Activated T-helper 2 cell treated with anti-CD3 and anti-CD28 coated beads, Interferon-gamma antibody, Interleukin-2, Interleukin-4, amounts not matched to agents 10 μg/mL and 5 μg/mL and 100 μg/mL, durations not matched to agents 14 hours and 24 hours and 36 hours (primary cell): Measurements from ENCODE around the gene RIN3. TPM values are rescaled to one million over a fixed set of nuclear protein-coding genes. Genes with fewer than 3 reads are reported as not detected.
A peak's percentile ranks its signal among the peaks of the same experiment; 100 is the strongest.

Experiments used
- DNase-seq: peaks from one replicate; pipeline ENCODE4 v3.0.0; 2021; ENCODE audit warnings: low spot score
- H3K27ac Mint-ChIP-seq: one replicate; pipeline ENCODE4 v1.8.0; 2021; ENCODE audit warnings: mixed read lengths
- H3K27me3 Mint-ChIP-seq: one replicate; pipeline ENCODE4 v1.8.0; 2021; ENCODE audit warnings: low read depth, mixed read lengths
- H3K36me3 Mint-ChIP-seq: one replicate; pipeline ENCODE4 v1.8.0; 2021; ENCODE audit warnings: low read depth, mixed read lengths
- H3K4me1 Mint-ChIP-seq: one replicate; pipeline ENCODE4 v1.8.0; 2021; ENCODE audit warnings: low read depth, mixed read lengths
- H3K4me3 Mint-ChIP-seq: one replicate; pipeline ENCODE4 v1.8.0; 2021; ENCODE audit warnings: low read depth, mild to moderate bottlenecking, moderate library complexity, mixed read lengths
- H3K9me3 Mint-ChIP-seq: one replicate; pipeline ENCODE4 v1.8.0; 2021; ENCODE audit warnings: mixed read lengths
- intact Hi-C: fragments of 100-400 bp; cut with micrococcal nuclease; formaldehyde crosslinking; loops from one replicate; pipeline ENCODE4 v1.15.1; 2023
- total RNA-seq: library from RNA; stranded (reverse); gene quantifications from 2 replicates; pipeline ENCODE4 v1.2.3, GENCODE V29; 2022

RIN3 gene
- total RNA-seq, 1 donor from 2014 or later = 21.1 TPM

DNA sequence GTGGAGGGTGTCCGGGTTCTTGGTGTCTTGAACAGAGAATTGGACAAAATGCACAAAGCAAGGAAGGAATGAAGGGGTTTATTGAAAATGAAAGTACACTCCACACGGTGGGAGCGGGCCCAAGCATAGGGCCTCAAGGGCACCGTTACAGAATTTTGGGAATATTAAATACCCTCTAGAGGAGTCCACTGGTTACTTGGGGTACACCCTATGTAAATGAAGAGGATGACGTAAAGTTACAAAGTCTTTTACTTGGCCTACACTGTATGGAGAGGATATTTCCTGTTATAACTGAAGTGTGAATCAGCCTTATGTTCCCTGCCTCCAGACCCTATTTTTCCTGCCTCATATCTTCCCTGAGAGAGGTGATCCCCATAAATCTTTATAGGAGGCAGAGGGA lies 102.6 kb downstream of the RIN3 start:
- H3K4me1 Mint-ChIP-seq = peaks cover 28% of the 10 kb centered on the region
- H3K27ac Mint-ChIP-seq = peak overlapping the region; percentile 39

DNA sequence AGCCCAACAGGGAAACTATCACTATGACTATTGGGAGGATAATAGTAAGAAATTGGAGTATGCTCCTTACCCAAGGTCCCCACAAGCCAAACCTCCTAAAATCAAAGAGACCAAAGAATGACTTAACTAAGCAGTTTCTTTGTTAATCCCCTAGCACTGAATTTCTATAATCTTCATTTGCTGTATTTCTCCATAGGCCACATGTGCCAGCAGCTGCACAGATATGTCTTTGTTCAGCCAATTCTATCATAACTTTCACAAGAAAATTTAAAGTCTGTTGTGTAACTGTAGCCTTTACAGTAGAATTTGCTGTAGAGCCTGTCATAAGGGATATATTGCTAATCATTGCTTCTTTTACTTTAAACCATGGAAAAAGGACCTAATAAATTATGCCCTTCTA lies 104.0 kb downstream of the RIN3 start:
- Mint-ChIP-seq H3K4me1 (peaks cover 25% of the 10 kb centered on the region), H3K27ac (no peak overlapping the region), H3K36me3 (peaks cover 15% of the 10 kb centered on the region), H3K4me3 (no peak overlapping the region), H3K9me3 (peaks cover 19% of the 10 kb centered on the region), H3K27me3 (no peaks in the 10 kb centered on the region)
- DNase-seq = no peak
- intact Hi-C loops = no loop called here

More for the DNA sequence above, 102.6 kb downstream of the RIN3 start:
- Mint-ChIP-seq H3K4me3 (peak overlapping the region; percentile 15), H3K9me3 (peaks cover 11% of the 10 kb centered on the region), H3K36me3 (peaks cover 11% of the 10 kb centered on the region), H3K27me3 (no peaks in the 10 kb centered on the region)
- no peak for DNase-seq
- intact Hi-C loops = no loop called here

- H3K27ac Mint-ChIP-seq = no peak overlapping the region
- intact Hi-C loops = no loop called here
Observed at GRCh38 chr14:92619671-92620456, 106.3 kb downstream of the RIN3 start.

DNA sequence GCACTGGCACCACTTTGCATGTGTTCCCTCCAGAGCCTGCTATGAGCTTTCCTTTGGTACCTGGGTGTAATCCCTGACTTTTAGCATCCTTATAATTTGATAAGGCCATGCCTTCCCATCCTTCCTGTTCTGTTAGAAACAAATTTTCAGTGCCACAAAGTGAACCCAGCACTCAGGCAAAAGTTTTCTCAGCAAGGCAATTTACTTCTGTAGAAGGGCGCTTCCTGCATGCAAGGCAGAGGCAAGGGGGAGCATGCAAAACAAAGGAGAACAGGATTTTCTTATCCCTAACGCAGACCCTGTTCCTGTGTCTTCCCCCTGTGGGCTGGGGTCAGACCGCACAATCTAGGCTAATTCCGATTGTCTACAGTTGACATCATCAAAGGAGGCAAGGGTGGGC lies 108.7 kb downstream of the RIN3 start:
- Mint-ChIP-seq H3K27me3 (no peaks in the 10 kb centered on the region), H3K9me3 (peaks cover 58% of the 10 kb centered on the region)
- intact Hi-C loops = no loop called here

More at GRCh38 chr14:92619671-92620456, 106.3 kb downstream of the RIN3 start:
- no peak overlapping the region for H3K4me3 Mint-ChIP-seq
- H3K27me3 Mint-ChIP-seq = no peaks in the 10 kb centered on the region
- H3K9me3 Mint-ChIP-seq = peaks cover 37% of the 10 kb centered on the region
- H3K4me1 Mint-ChIP-seq = peaks cover 16% of the 10 kb centered on the region
- no peak for DNase-seq
- peaks cover 20% of the 10 kb centered on the region for H3K36me3 Mint-ChIP-seq

GRCh38 chr14:92624764-92625163 lies 111.2 kb downstream of the RIN3 start:
- no peaks in the 10 kb centered on the region for H3K27me3 Mint-ChIP-seq
- intact Hi-C loops = no loop called here
- no peak for DNase-seq
- H3K9me3 Mint-ChIP-seq = peaks cover 73% of the 10 kb centered on the region
- no peak overlapping the region for H3K4me3 Mint-ChIP-seq
- no peaks in the 10 kb centered on the region for H3K4me1 Mint-ChIP-seq
- peaks cover 23% of the 10 kb centered on the region for H3K36me3 Mint-ChIP-seq
- no peak overlapping the region for H3K27ac Mint-ChIP-seq

More for the DNA sequence above, 108.7 kb downstream of the RIN3 start:
- Mint-ChIP-seq H3K27ac (no peak overlapping the region), H3K36me3 (peaks cover 11% of the 10 kb centered on the region), H3K4me1 (no peaks in the 10 kb centered on the region), H3K4me3 (no peak overlapping the region)
- DNase-seq = no peak

- peaks cover 23% of the 10 kb centered on the region for H3K36me3 Mint-ChIP-seq
- no peaks in the 10 kb centered on the region for H3K4me1 Mint-ChIP-seq
- intact Hi-C loops = no loop called here
- H3K4me3 Mint-ChIP-seq = no peak overlapping the region
- H3K9me3 Mint-ChIP-seq = peaks cover 72% of the 10 kb centered on the region
- H3K27ac Mint-ChIP-seq = no peak overlapping the region
- no peaks in the 10 kb centered on the region for H3K27me3 Mint-ChIP-seq
- DNase-seq = no peak
Observed at GRCh38 chr14:92625213-92625612, 111.6 kb downstream of the RIN3 start.

- intact Hi-C loops = no loop called here
- Mint-ChIP-seq H3K4me3 (no peak overlapping the region), H3K36me3 (peaks cover 23% of the 10 kb centered on the region), H3K9me3 (peaks cover 69% of the 10 kb centered on the region), H3K27me3 (no peaks in the 10 kb centered on the region), H3K4me1 (no peaks in the 10 kb centered on the region), H3K27ac (no peak overlapping the region)
- DNase-seq = no peak
Observed at GRCh38 chr14:92626041-92626440, 112.5 kb downstream of the RIN3 start.

- no peaks in the 10 kb centered on the region for H3K27me3 Mint-ChIP-seq
- H3K4me1 Mint-ChIP-seq = no peaks in the 10 kb centered on the region
- peaks cover 18% of the 10 kb centered on the region for H3K36me3 Mint-ChIP-seq
- peaks cover 52% of the 10 kb centered on the region for H3K9me3 Mint-ChIP-seq
- no peak for DNase-seq
- no peak overlapping the region for H3K27ac Mint-ChIP-seq
- no peak overlapping the region for H3K4me3 Mint-ChIP-seq
- intact Hi-C loops = no loop called here
Observed at GRCh38 chr14:92627707-92628215, 114.2 kb downstream of the RIN3 start.

- Mint-ChIP-seq H3K4me1 (peaks cover 4% of the 10 kb centered on the region), H3K9me3 (peaks cover 47% of the 10 kb centered on the region), H3K4me3 (no peak overlapping the region), H3K27me3 (peaks cover 5% of the 10 kb centered on the region), H3K27ac (no peak overlapping the region), H3K36me3 (peaks cover 15% of the 10 kb centered on the region)
- no peak for DNase-seq
- intact Hi-C loops = no loop called here
Observed at GRCh38 chr14:92628636-92629035, 115.1 kb downstream of the RIN3 start.

- DNase-seq = no peak
- intact Hi-C loops = no loop called here
Observed at GRCh38 chr14:92630367-92630766, 116.8 kb downstream of the RIN3 start.

DNA sequence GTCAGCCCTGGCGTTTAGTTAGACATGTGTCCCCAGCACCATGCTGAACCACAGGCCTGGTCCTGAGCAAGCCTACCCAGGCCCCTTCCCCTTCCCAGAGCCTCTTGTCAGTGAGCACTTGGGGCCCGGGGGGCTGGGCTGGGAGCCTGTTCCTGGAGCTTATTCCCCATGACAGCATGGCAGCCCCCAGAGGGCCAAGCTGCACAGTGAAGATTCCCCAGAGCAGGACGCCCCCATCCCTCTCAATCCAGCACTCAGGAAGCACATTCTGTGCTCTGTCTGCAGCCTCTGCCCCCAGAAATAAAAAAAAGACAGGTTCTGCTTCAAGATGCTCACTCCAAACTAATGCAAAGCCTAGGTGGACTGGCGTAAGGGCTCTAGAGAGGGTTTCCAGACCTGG lies 117.5 kb downstream of the RIN3 start:
- Mint-ChIP-seq H3K4me1 (peaks cover 4% of the 10 kb centered on the region), H3K36me3 (peaks cover 14% of the 10 kb centered on the region), H3K9me3 (peaks cover 23% of the 10 kb centered on the region), H3K4me3 (no peak overlapping the region), H3K27me3 (peaks cover 10% of the 10 kb centered on the region), H3K27ac (no peak overlapping the region)
- DNase-seq = no peak
- intact Hi-C loops = no loop called here

More at GRCh38 chr14:92630367-92630766, 116.8 kb downstream of the RIN3 start:
- Mint-ChIP-seq H3K27me3 (peaks cover 7% of the 10 kb centered on the region), H3K27ac (no peak overlapping the region), H3K4me3 (no peak overlapping the region), H3K4me1 (peaks cover 4% of the 10 kb centered on the region), H3K9me3 (peaks cover 30% of the 10 kb centered on the region), H3K36me3 (peaks cover 14% of the 10 kb centered on the region)

DNA sequence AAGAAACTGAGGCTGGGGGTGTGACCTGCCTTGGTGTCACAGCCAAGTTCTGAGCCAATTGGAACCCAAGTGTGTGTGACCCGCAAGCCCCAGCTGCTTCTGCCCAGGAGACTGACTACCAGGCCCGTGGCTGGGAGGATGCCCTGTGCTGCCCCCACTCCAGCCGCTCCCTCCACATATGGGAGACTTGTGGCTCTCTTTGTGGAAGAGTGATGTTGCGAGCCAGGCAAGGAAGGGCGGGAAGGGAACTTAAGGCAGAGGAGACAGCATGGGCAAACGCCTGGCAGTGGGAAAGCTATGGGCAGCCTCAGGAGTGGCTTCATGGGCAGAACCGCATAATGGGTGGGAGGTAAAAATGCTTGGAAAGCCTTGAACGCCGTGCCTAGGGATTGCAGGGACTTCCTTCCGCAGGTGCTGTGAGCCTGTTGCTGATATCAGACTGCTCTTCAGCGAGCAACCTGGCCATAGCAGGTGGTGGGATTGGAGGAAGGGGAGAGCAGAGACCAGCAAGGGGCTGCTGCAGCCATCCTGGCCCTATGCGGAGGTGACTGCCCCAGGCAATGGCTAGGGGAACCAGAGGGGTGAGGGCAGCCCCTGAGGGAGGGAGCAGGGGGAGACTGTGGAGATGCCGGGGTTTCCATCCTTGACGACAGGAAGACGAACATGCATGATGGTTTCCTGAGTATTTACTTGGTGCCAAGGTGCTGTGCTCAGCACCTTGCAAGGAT lies 119.1 kb downstream of the RIN3 start:
- Mint-ChIP-seq H3K27ac (no peak overlapping the region), H3K27me3 (peaks cover 10% of the 10 kb centered on the region), H3K36me3 (peaks cover 7% of the 10 kb centered on the region), H3K4me3 (no peak overlapping the region), H3K4me1 (peaks cover 4% of the 10 kb centered on the region), H3K9me3 (peaks cover 10% of the 10 kb centered on the region)
- intact Hi-C loops = no loop called here
- no peak for DNase-seq

DNA sequence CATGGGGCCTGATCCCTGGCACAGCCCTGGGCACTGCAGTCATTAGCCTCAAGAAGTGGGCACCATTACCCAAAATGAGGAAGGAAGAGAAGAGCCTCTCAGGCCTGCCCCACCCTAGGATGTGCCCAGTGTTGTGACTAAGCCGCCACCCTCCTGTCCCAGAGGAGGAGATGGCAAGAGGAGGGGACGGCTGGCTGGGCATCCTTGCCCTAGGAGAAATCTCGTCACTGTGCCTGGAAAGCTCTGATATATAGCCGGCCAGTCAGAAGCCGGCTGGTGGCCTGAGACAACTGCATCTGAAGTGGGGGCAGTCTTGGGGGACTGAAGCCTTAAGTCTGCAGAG lies 119.7 kb downstream of the RIN3 start:
- no peak for DNase-seq
- Mint-ChIP-seq H3K4me1 (peaks cover 4% of the 10 kb centered on the region), H3K36me3 (peaks cover 3% of the 10 kb centered on the region), H3K9me3 (peaks cover 5% of the 10 kb centered on the region), H3K27me3 (peaks cover 10% of the 10 kb centered on the region), H3K27ac (no peak overlapping the region), H3K4me3 (no peak overlapping the region)
- intact Hi-C loops = no loop called here
